ENCODE data around the gene VAV3.

VAV3 gene

GRCh38 chr1:107952989-107953388 is 12.0 kb downstream of the VAV3 start:
- Mint-ChIP-seq H3K4me1 (peaks cover 44% of the 10 kb centered on the region), H3K36me3 (no peaks in the 10 kb centered on the region), H3K4me3 (no peak overlapping the region), H3K27ac (no peak overlapping the region), H3K9me3 (no peaks in the 10 kb centered on the region)
- no peak for ATAC-seq
- no peak for DNase-seq (ENCODE audit: low spot score in 2 of 2)

- peaks cover 44% of the 10 kb centered on the region for H3K4me1 Mint-ChIP-seq
- DNase-seq (ENCODE audit: low spot score in 2 of 2) (no peak), ATAC-seq (peak; percentile 19)
- H3K27ac Mint-ChIP-seq = peak overlapping the region; percentile 9
- H3K4me3 Mint-ChIP-seq = no peak overlapping the region
- H3K9me3 Mint-ChIP-seq = no peaks in the 10 kb centered on the region
- H3K36me3 Mint-ChIP-seq = no peaks in the 10 kb centered on the region
Measured at GRCh38 chr1:107950464-107950863, 14.5 kb downstream of the VAV3 start.

GRCh38 chr1:107949467-107950253 is 15.3 kb downstream of the VAV3 start:
- H3K4me3 Mint-ChIP-seq = no peak overlapping the region
- H3K27ac Mint-ChIP-seq = peak overlapping the region; percentile 9
- DNase-seq (ENCODE audit: low spot score in 2 of 2) = no peak
- H3K9me3 Mint-ChIP-seq = no peaks in the 10 kb centered on the region
- H3K4me1 Mint-ChIP-seq = peaks cover 44% of the 10 kb centered on the region
- ATAC-seq = peak; percentile 75
- no peaks in the 10 kb centered on the region for H3K36me3 Mint-ChIP-seq

GRCh38 chr1:107946794-107947193 is 18.2 kb downstream of the VAV3 start:
- Mint-ChIP-seq H3K36me3 (no peaks in the 10 kb centered on the region), H3K4me1 (peaks cover 47% of the 10 kb centered on the region), H3K9me3 (no peaks in the 10 kb centered on the region), H3K4me3 (no peak overlapping the region), H3K27ac (no peak overlapping the region)
- no peak for ATAC-seq
- DNase-seq (ENCODE audit: low spot score in 2 of 2) = no peak

GRCh38 chr1:107943694-107944093 is 21.3 kb downstream of the VAV3 start:
- peak overlapping the region; percentile 47 for H3K4me3 Mint-ChIP-seq
- peaks cover 51% of the 10 kb centered on the region for H3K4me1 Mint-ChIP-seq
- peak; percentile 81 for ATAC-seq
- H3K9me3 Mint-ChIP-seq = peaks cover 4% of the 10 kb centered on the region
- DNase-seq (ENCODE audit: low spot score in 2 of 2) = peak in 1 of 2 donors; percentile 59
- H3K27ac Mint-ChIP-seq = peak overlapping the region; percentile 90
- H3K36me3 Mint-ChIP-seq = no peaks in the 10 kb centered on the region

- DNase-seq (ENCODE audit: low spot score in 2 of 2) (no peak), ATAC-seq (no peak)
- Mint-ChIP-seq H3K27ac (peak overlapping the region; percentile 10), H3K4me1 (peaks cover 58% of the 10 kb centered on the region), H3K36me3 (no peaks in the 10 kb centered on the region), H3K9me3 (peaks cover 4% of the 10 kb centered on the region), H3K4me3 (no peak overlapping the region)
Measured at GRCh38 chr1:107942814-107943213, 22.2 kb downstream of the VAV3 start.

GRCh38 chr1:107941531-107941930 is 23.4 kb downstream of the VAV3 start:
- peak overlapping the region; percentile 10 for H3K27ac Mint-ChIP-seq
- ATAC-seq (no peak), DNase-seq (ENCODE audit: low spot score in 2 of 2) (no peak)
- no peak overlapping the region for H3K4me3 Mint-ChIP-seq
- no peaks in the 10 kb centered on the region for H3K36me3 Mint-ChIP-seq
- peaks cover 4% of the 10 kb centered on the region for H3K9me3 Mint-ChIP-seq
- peaks cover 68% of the 10 kb centered on the region for H3K4me1 Mint-ChIP-seq

- ATAC-seq = no peak
- no peak overlapping the region for H3K4me3 Mint-ChIP-seq
- H3K4me1 Mint-ChIP-seq = peaks cover 71% of the 10 kb centered on the region
- no peak overlapping the region for H3K27ac Mint-ChIP-seq
- H3K36me3 Mint-ChIP-seq = no peaks in the 10 kb centered on the region
- peaks cover 4% of the 10 kb centered on the region for H3K9me3 Mint-ChIP-seq
- DNase-seq (ENCODE audit: low spot score in 2 of 2) = no peak
Measured at GRCh38 chr1:107941123-107941522, 23.9 kb downstream of the VAV3 start.

- Mint-ChIP-seq H3K9me3 (peaks cover 4% of the 10 kb centered on the region), H3K4me1 (peaks cover 75% of the 10 kb centered on the region), H3K27ac (no peak overlapping the region), H3K4me3 (no peak overlapping the region), H3K36me3 (no peaks in the 10 kb centered on the region)
- ATAC-seq (no peak), DNase-seq (ENCODE audit: low spot score in 2 of 2) (no peak)
Measured at GRCh38 chr1:107940701-107941100, 24.3 kb downstream of the VAV3 start.

GRCh38 chr1:107940017-107940577 is 24.9 kb downstream of the VAV3 start:
- H3K9me3 Mint-ChIP-seq = peaks cover 4% of the 10 kb centered on the region
- DNase-seq (ENCODE audit: low spot score in 2 of 2) (no peak), ATAC-seq (no peak)
- H3K27ac Mint-ChIP-seq = no peak overlapping the region
- H3K4me1 Mint-ChIP-seq = peaks cover 80% of the 10 kb centered on the region
- H3K36me3 Mint-ChIP-seq = no peaks in the 10 kb centered on the region
- no peak overlapping the region for H3K4me3 Mint-ChIP-seq

GRCh38 chr1:107939256-107939655 is 25.7 kb downstream of the VAV3 start:
- ATAC-seq (no peak), DNase-seq (ENCODE audit: low spot score in 2 of 2) (no peak)
- no peak overlapping the region for H3K4me3 Mint-ChIP-seq
- no peaks in the 10 kb centered on the region for H3K36me3 Mint-ChIP-seq
- H3K27ac Mint-ChIP-seq = no peak overlapping the region
- peaks cover 79% of the 10 kb centered on the region for H3K4me1 Mint-ChIP-seq
- peaks cover 4% of the 10 kb centered on the region for H3K9me3 Mint-ChIP-seq

- DNase-seq (ENCODE audit: low spot score in 2 of 2) (peak; percentile 19 to 72), ATAC-seq (peak; percentile 77)
- Mint-ChIP-seq H3K4me3 (peak overlapping the region; percentile 55), H3K36me3 (peaks cover 6% of the 10 kb centered on the region), H3K4me1 (peaks cover 67% of the 10 kb centered on the region), H3K27ac (peak overlapping the region; percentile 63), H3K9me3 (peaks cover 4% of the 10 kb centered on the region)
Measured at GRCh38 chr1:107936498-107937481, 28.2 kb downstream of the VAV3 start.

GRCh38 chr1:107935396-107936064 is 29.4 kb downstream of the VAV3 start:
- ATAC-seq (peak; percentile 88), DNase-seq (ENCODE audit: low spot score in 2 of 2) (peak; percentile 38 to 76)
- peak overlapping the region; percentile 63 for H3K27ac Mint-ChIP-seq
- H3K9me3 Mint-ChIP-seq = peaks cover 4% of the 10 kb centered on the region
- H3K36me3 Mint-ChIP-seq = peaks cover 6% of the 10 kb centered on the region
- H3K4me1 Mint-ChIP-seq = peaks cover 54% of the 10 kb centered on the region
- peak overlapping the region; percentile 55 for H3K4me3 Mint-ChIP-seq

GRCh38 chr1:107934578-107934977 is 30.4 kb downstream of the VAV3 start:
- H3K27ac Mint-ChIP-seq = peak overlapping the region; percentile 63
- peak; percentile 3 for ATAC-seq
- peaks cover 6% of the 10 kb centered on the region for H3K36me3 Mint-ChIP-seq
- peaks cover 4% of the 10 kb centered on the region for H3K9me3 Mint-ChIP-seq
- DNase-seq (ENCODE audit: low spot score in 2 of 2) = no peak
- H3K4me1 Mint-ChIP-seq = peaks cover 49% of the 10 kb centered on the region
- peak overlapping the region; percentile 55 for H3K4me3 Mint-ChIP-seq

- Mint-ChIP-seq H3K36me3 (peaks cover 6% of the 10 kb centered on the region), H3K27ac (no peak overlapping the region), H3K4me1 (peaks cover 47% of the 10 kb centered on the region), H3K9me3 (no peaks in the 10 kb centered on the region), H3K4me3 (no peak overlapping the region)
- DNase-seq (ENCODE audit: low spot score in 2 of 2) = no peak
- no peak for ATAC-seq
Measured at GRCh38 chr1:107933736-107934135, 31.2 kb downstream of the VAV3 start.
